Measurements from ENCODE around the gene ABCF3. TPM values are rescaled to one million over a fixed set of nuclear protein-coding genes. Genes with fewer than 3 reads are reported as not detected.

ABCF3 gene
- total and polyA plus RNA-seq, 2 donors from 2014 or later, result 49.1 to 69.0 TPM

- intact Hi-C loops (cut with DNase I), result no loop called here
- TF ChIP-seq CTCF (IDR thresholded peaks at IDR 0.05; ENCODE audit: borderline replicate concordance, extremely low read depth, insufficient read depth), result no peak
- Histone ChIP-seq H3K4me3 (ENCODE audit: low read length in 3 of 3) (no peak overlapping the region), H3K27me3 (ENCODE audit: control insufficient read depth, insufficient read depth, low read length) (no peaks in the 10 kb centered on the region), H3K9ac (ENCODE audit: low read length in 3 of 3) (no peak overlapping the region), H3K36me3 (ENCODE audit: control insufficient read depth in 2 of 3, insufficient read depth in 3 of 3, low read length in 3 of 3) (peaks cover 9 to 71% (median 51%) of the 10 kb centered on the region in 3 donors), H3K9me3 (ENCODE audit: control insufficient read depth in 2 of 3, insufficient read depth in 1 of 3, low read length in 3 of 3) (no peaks in the 10 kb centered on the region), H3K27ac (ENCODE audit: low read depth in 2 of 2, low read length in 2 of 2) (no peak overlapping the region), H3K4me1 (ENCODE audit: control insufficient read depth in 2 of 3, insufficient read depth in 2 of 3, low read depth in 1 of 3, low read length in 3 of 3) (peaks cover 0 to 22% (median 9%) of the 10 kb centered on the region in 3 donors)
- FAIRE-seq (no peak), DNase-seq (no peak)
These were observed 4.4 kb upstream of the ABCF3 start for GRCh38 chr3:184181596-184181995.

- Histone ChIP-seq H3K9ac (ENCODE audit: low read length in 3 of 3) (no peak overlapping the region), H3K36me3 (ENCODE audit: control insufficient read depth in 2 of 3, insufficient read depth in 3 of 3, low read length in 3 of 3) (peaks cover 12 to 63% (median 42%) of the 10 kb centered on the region in 3 donors), H3K9me3 (ENCODE audit: control insufficient read depth in 2 of 3, insufficient read depth in 1 of 3, low read length in 3 of 3) (no peaks in the 10 kb centered on the region), H3K27ac (ENCODE audit: low read depth in 2 of 2, low read length in 2 of 2) (no peak overlapping the region), H3K27me3 (ENCODE audit: control insufficient read depth, insufficient read depth, low read length) (no peaks in the 10 kb centered on the region), H3K4me1 (ENCODE audit: control insufficient read depth in 2 of 3, insufficient read depth in 2 of 3, low read depth in 1 of 3, low read length in 3 of 3) (peaks cover 0 to 13% (median 3%) of the 10 kb centered on the region in 3 donors), H3K4me3 (ENCODE audit: low read length in 3 of 3) (no peak overlapping the region)
- no peak for TF ChIP-seq CTCF (IDR thresholded peaks at IDR 0.05; ENCODE audit: borderline replicate concordance, extremely low read depth, insufficient read depth)
- DNase-seq, result no peak
- intact Hi-C loops (cut with DNase I), result no loop called here
- no peak for FAIRE-seq
These were observed 2.3 kb upstream of the ABCF3 start for GRCh38 chr3:184183679-184184078.

- Histone ChIP-seq H3K9ac (ENCODE audit: low read length in 3 of 3) (peak overlapping the region in 1 of 3 donors; percentile 38), H3K9me3 (ENCODE audit: control insufficient read depth in 2 of 3, insufficient read depth in 1 of 3, low read length in 3 of 3) (no peaks in the 10 kb centered on the region), H3K27ac (ENCODE audit: low read depth in 2 of 2, low read length in 2 of 2) (no peak overlapping the region), H3K36me3 (ENCODE audit: control insufficient read depth in 2 of 3, insufficient read depth in 3 of 3, low read length in 3 of 3) (peaks cover 12 to 63% (median 50%) of the 10 kb centered on the region in 3 donors), H3K4me1 (ENCODE audit: control insufficient read depth in 2 of 3, insufficient read depth in 2 of 3, low read depth in 1 of 3, low read length in 3 of 3) (peaks cover 0 to 13% (median 3%) of the 10 kb centered on the region in 3 donors), H3K27me3 (ENCODE audit: control insufficient read depth, insufficient read depth, low read length) (no peaks in the 10 kb centered on the region), H3K4me3 (ENCODE audit: low read length in 3 of 3) (peak overlapping the region in 1 of 3 donors; percentile 56)
- TF ChIP-seq CTCF (IDR thresholded peaks at IDR 0.05; ENCODE audit: borderline replicate concordance, extremely low read depth, insufficient read depth), result no peak
- intact Hi-C loops (cut with DNase I), result no loop called here
- DNase-seq (no peak), FAIRE-seq (no peak)
These were observed 1.3 kb upstream of the ABCF3 start for GRCh38 chr3:184184546-184185230.
